Endodermal cell (in vitro differentiated cells): ENCODE data around the gene NEMP1. TPM values are rescaled to one million over a fixed set of nuclear protein-coding genes. Genes with fewer than 3 reads are reported as not detected.

Experiments
- DNase-seq: peaks from one replicate; pipeline ENCODE4 v3.0.0-alpha.2; 2017
- H3K27ac ChIP-seq: 2 replicates; pipeline ENCODE4 v1.5.1; 2013; ENCODE audit warnings: mild to moderate bottlenecking, low read depth, low read length, moderate library complexity
- H3K27me3 ChIP-seq: 2 replicates; pipeline ENCODE4 v1.6.1; 2013; ENCODE audit warnings: mild to moderate bottlenecking, low read length, moderate library complexity; ENCODE audit not compliant: insufficient read depth, control insufficient read depth, poor library complexity, severe bottlenecking
- H3K36me3 ChIP-seq: 2 replicates; pipeline ENCODE4 v1.7.0; 2013; ENCODE audit warnings: mild to moderate bottlenecking, low read length, moderate library complexity; ENCODE audit not compliant: control insufficient read depth, insufficient read depth
- H3K4me1 ChIP-seq: one replicate; pipeline ENCODE4 v1.7.0; 2013; ENCODE audit warnings: low read length; ENCODE audit not compliant: control insufficient read depth, insufficient read depth
- H3K4me3 ChIP-seq: 2 replicates; pipeline ENCODE4 v1.5.1; 2013; ENCODE audit warnings: mild to moderate bottlenecking, low read length, moderate library complexity
- H3K9ac ChIP-seq: 2 replicates; pipeline ENCODE4 v1.6.1; 2013; ENCODE audit warnings: mild to moderate bottlenecking, low read length, moderate library complexity; ENCODE audit not compliant: poor library complexity, severe bottlenecking; ENCODE audit errors: extremely low read depth
- H3K9me3 ChIP-seq: 2 replicates; pipeline ENCODE4 v1.6.1; 2013; ENCODE audit warnings: mild to moderate bottlenecking, low read length, moderate library complexity; ENCODE audit not compliant: control insufficient read depth
- H3K27ac Mint-ChIP-seq: 2 replicates; pipeline ENCODE4 v1.8.0; 2020; ENCODE audit warnings: mixed read lengths
- H3K27me3 Mint-ChIP-seq: 2 replicates; pipeline ENCODE4 v1.8.0; 2021; ENCODE audit warnings: mild to moderate bottlenecking, mixed read lengths; ENCODE audit not compliant: insufficient read depth
- H3K36me3 Mint-ChIP-seq: 2 replicates; pipeline ENCODE4 v1.8.0; 2020; ENCODE audit warnings: low read depth, mixed read lengths
- H3K4me1 Mint-ChIP-seq: 2 replicates; pipeline ENCODE4 v1.8.0; 2020; ENCODE audit warnings: mixed read lengths
- H3K4me3 Mint-ChIP-seq: 2 replicates; pipeline ENCODE4 v1.8.0; 2020; ENCODE audit warnings: mild to moderate bottlenecking, moderate library complexity, mixed read lengths
- H3K9me3 Mint-ChIP-seq: 2 replicates; pipeline ENCODE4 v1.8.0; 2020; ENCODE audit warnings: mild to moderate bottlenecking, mixed read lengths
- CTCF ChIP-seq: fragments of 200-600 bp; sonication (generic); conservative IDR thresholded peaks from 2 replicates; pipeline ENCODE4 v1.5.0; 2021; ENCODE audit warnings: antibody characterized with exemption, mild to moderate bottlenecking
- WGBS, 2 experiments: methylation state at CpG; one replicate each; pipeline versions ENCODE4 v1.1.5 to v1.1.7; 2013; ENCODE audit warnings: missing lambda C conversion rate in 2 of 2, mixed read lengths in 1 of 2; ENCODE audit not compliant: insufficient coverage in 1 of 2, insufficient read length in 1 of 2; 5-methylcytosine and 5-hydroxymethylcytosine counted together
- total RNA-seq, 2 donors: library from RNA; stranded (reverse); fragmentation: NEBNext Ultra II Directional in 1 of 2; extraction: Animal tissue kit (Norgen Biotek cat#: 25700) in 1 of 2; gene quantifications; 2 replicates in 1 of 2; 3 replicates in 1 of 2; pipeline ENCODE4 v1.2.1, GENCODE V29; 2021

Gene NEMP1
- total RNA-seq, 2 donors from 2014 or later = 36.3 to 52.6 TPM

GRCh38 chr12:57049890-57050289 is 28.7 kb downstream of the NEMP1 start, which contains the start of gene MYO1A:
TSS of gene MYO1A (minus strand) at chr12:57050129. CDS start at chr12:57048323, 1,806 bp downstream.
- Mint-ChIP-seq H3K4me1 (peaks cover 16% of the 10 kb centered on the region), H3K27ac (no peak within 1 kb of the TSS), H3K36me3 (peaks cover 9% of the 10 kb centered on the region), H3K4me3 (no peak within 1 kb of the TSS), H3K9me3 (peaks cover 4% of the 10 kb centered on the region), H3K27me3 (peaks cover 58% of the 10 kb centered on the region)
- Histone ChIP-seq H3K9ac (no peak within 1 kb of the TSS), H3K27me3 (peaks cover 55% of the 10 kb centered on the region), H3K36me3 (no peaks in the 10 kb centered on the region), H3K4me3 (peak within 1 kb of the TSS; percentile 14), H3K9me3 (no peaks in the 10 kb centered on the region), H3K4me1 (peaks cover 4% of the 10 kb centered on the region), H3K27ac (no peak within 1 kb of the TSS)
- peak; percentile 77 for DNase-seq
- no peak for TF ChIP-seq CTCF
- WGBS, 2 experiments = 34 to 65% methylated on average over 2 of the region's 2 CpGs

GRCh38 chr12:57049119-57049446 is 29.5 kb downstream of the NEMP1 start:
- H3K36me3 Mint-ChIP-seq = peaks cover 6% of the 10 kb centered on the region
- peaks cover 58% of the 10 kb centered on the region for H3K27me3 Mint-ChIP-seq
- DNase-seq = peak; percentile 31
- peaks cover 58% of the 10 kb centered on the region for H3K27me3 ChIP-seq
- H3K27ac Mint-ChIP-seq = no peak overlapping the region
- no peak overlapping the region for H3K4me3 ChIP-seq
- H3K9ac ChIP-seq = no peak overlapping the region
- peaks cover 3% of the 10 kb centered on the region for H3K9me3 Mint-ChIP-seq
- peaks cover 4% of the 10 kb centered on the region for H3K4me1 ChIP-seq
- TF ChIP-seq CTCF = no peak
- H3K36me3 ChIP-seq = no peaks in the 10 kb centered on the region
- WGBS, 2 experiments = 93 to 100% methylated on average over 4 of the region's 4 CpGs
- no peak overlapping the region for H3K27ac ChIP-seq
- peaks cover 16% of the 10 kb centered on the region for H3K4me1 Mint-ChIP-seq
- H3K4me3 Mint-ChIP-seq = no peak overlapping the region
- H3K9me3 ChIP-seq = no peaks in the 10 kb centered on the region

- peaks cover 61% of the 10 kb centered on the region for H3K27me3 Mint-ChIP-seq
- no peaks in the 10 kb centered on the region for H3K9me3 ChIP-seq
- peaks cover 1% of the 10 kb centered on the region for H3K36me3 Mint-ChIP-seq
- no peaks in the 10 kb centered on the region for H3K36me3 ChIP-seq
- TF ChIP-seq CTCF = peak; percentile 36
- WGBS, 2 experiments = 67% methylated on average over 1 of the region's 1 CpG; no CpG with 5 or more reads in 1 of the 2 experiments
- no peak overlapping the region for H3K4me3 ChIP-seq
- peak; percentile 60 for DNase-seq
- no peak overlapping the region for H3K27ac Mint-ChIP-seq
- peaks cover 4% of the 10 kb centered on the region for H3K4me1 ChIP-seq
- peaks cover 63% of the 10 kb centered on the region for H3K27me3 ChIP-seq
- H3K9me3 Mint-ChIP-seq = no peaks in the 10 kb centered on the region
- H3K9ac ChIP-seq = no peak overlapping the region
- H3K27ac ChIP-seq = no peak overlapping the region
- peaks cover 16% of the 10 kb centered on the region for H3K4me1 Mint-ChIP-seq
- H3K4me3 Mint-ChIP-seq = no peak overlapping the region
Observed at GRCh38 chr12:57048423-57049118, 30.0 kb downstream of the NEMP1 start.
